Activated T-cell treated with anti-CD3 and anti-CD28 coated beads, Interleukin-2, amount 50 U/mL, for 1 hour (primary cell): ENCODE data around the gene PEX14.

ENCODE experiments used
- DNase-seq: peaks from one replicate; pipeline ENCODE4 v3.0.0-alpha.2; 2020

PEX14 gene

GRCh38 chr1:10599194-10599861 lies 124.6 kb downstream of the PEX14 start:
- no peak for DNase-seq

- no peak for DNase-seq
Observed at GRCh38 chr1:10601342-10602070, 126.8 kb downstream of the PEX14 start.

- DNase-seq: no peak
Observed at GRCh38 chr1:10602936-10603335, 128.2 kb downstream of the PEX14 start.

- no peak for DNase-seq
Observed at GRCh38 chr1:10604966-10605365, 130.2 kb downstream of the PEX14 start.

GRCh38 chr1:10606064-10606463 lies 131.3 kb downstream of the PEX14 start:
- DNase-seq: no peak

- DNase-seq: no peak
Observed at GRCh38 chr1:10607228-10607627, 132.5 kb downstream of the PEX14 start.

- no peak for DNase-seq
Observed at GRCh38 chr1:10608690-10609089, 133.9 kb downstream of the PEX14 start.

- no peak for DNase-seq
Observed at GRCh38 chr1:10610901-10611600, 136.3 kb downstream of the PEX14 start.

- DNase-seq: no peak
Observed at GRCh38 chr1:10612436-10613160, 137.8 kb downstream of the PEX14 start.

GRCh38 chr1:10613340-10613739 lies 138.6 kb downstream of the PEX14 start:
- DNase-seq: no peak

- DNase-seq: no peak
Observed at GRCh38 chr1:10613861-10614260, 139.1 kb downstream of the PEX14 start.

GRCh38 chr1:10614377-10615225 lies 139.9 kb downstream of the PEX14 start:
- DNase-seq: no peak

- DNase-seq: no peak
Observed at GRCh38 chr1:10615332-10615731, 140.6 kb downstream of the PEX14 start.

GRCh38 chr1:10615932-10616671 lies 141.4 kb downstream of the PEX14 start:
- no peak for DNase-seq

- no peak for DNase-seq
Observed at GRCh38 chr1:10616696-10617095, 141.9 kb downstream of the PEX14 start.

GRCh38 chr1:10617318-10617717 lies 142.6 kb downstream of the PEX14 start:
- DNase-seq: no peak

GRCh38 chr1:10617931-10618885 lies 143.5 kb downstream of the PEX14 start:
- no peak for DNase-seq

- DNase-seq: peak; percentile 4
Observed at GRCh38 chr1:10620776-10621175, 146.0 kb downstream of the PEX14 start.

- peak; percentile 4 for DNase-seq
Observed at GRCh38 chr1:10621906-10622305, 147.2 kb downstream of the PEX14 start.
